ENCODE measurements around the gene USP31. TPM values are rescaled to one million over a fixed set of nuclear protein-coding genes. Genes with fewer than 3 reads are reported as not detected.

The USP31 gene
- total and polyA plus RNA-seq, 2 of the 13 experiments (the other 11 are each of a cell fraction or from before 2014, with no cell fraction given) = 22.5 to 23.3 TPM

DNA sequence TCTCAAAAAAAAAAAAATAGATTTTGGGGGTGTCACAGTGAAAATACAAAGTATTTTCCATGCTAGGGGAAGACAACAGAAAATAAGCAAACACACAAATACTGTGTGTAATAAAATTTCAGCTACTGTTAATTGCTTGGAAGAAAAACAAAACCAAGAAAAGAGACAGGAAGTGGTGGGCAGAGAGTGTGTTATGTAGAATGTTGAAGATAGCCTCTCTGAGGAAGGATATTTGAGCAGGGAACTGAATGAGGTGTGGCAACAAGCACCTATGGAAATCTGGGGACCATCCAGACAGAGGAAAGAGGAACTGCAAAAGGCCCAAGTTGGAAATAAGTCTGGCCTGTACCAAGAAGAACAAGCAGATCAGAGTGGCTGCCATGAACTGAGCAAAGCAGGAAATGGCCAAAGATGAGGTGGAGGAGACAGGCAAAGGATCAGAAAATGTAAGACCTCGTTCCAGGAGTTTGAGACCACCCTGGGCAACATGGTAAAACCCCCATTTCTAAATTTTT is 7.8 kb upstream of the USP31 start:
- Histone ChIP-seq H3K4me1 (ENCODE audit: insufficient read depth, low read length) (peaks cover 7% of the 10 kb centered on the region; the same call in 1 of the 2 replicates), H2AFZ (ENCODE audit: low read length) (no peak overlapping the region), H3K36me3 (replicated peaks in 1 of 2; ENCODE audit: control insufficient read depth in 1 of 2, insufficient read depth in 2 of 2, low read length in 2 of 2) (no peaks in the 10 kb centered on the region), H3K4me2 (ENCODE audit: low read depth, low read length) (no peak overlapping the region), H3K4me3 (replicated peaks in 1 of 3; ENCODE audit: insufficient read depth in 1 of 3, low read depth in 2 of 3, low read length in 3 of 3) (no peak overlapping the region), H3K27me3 (ENCODE audit: control insufficient read depth in 1 of 2, insufficient read depth in 2 of 2, low read length in 2 of 2) (peaks cover 2 to 10% of the 10 kb centered on the region in 2 experiments; a peak in 2 of 5 replicates), H3K9ac (ENCODE audit: insufficient read depth, low read depth, low read length) (no peak overlapping the region), H3K27ac (ENCODE audit: extremely low read length, insufficient read depth, low read length) (no peak overlapping the region), H3K79me2 (ENCODE audit: insufficient read depth, low read length) (no peaks in the 10 kb centered on the region), H4K20me1 (ENCODE audit: insufficient read depth, low read length) (no peaks in the 10 kb centered on the region), H3K9me3 (ENCODE audit: low read length) (no peaks in the 10 kb centered on the region)
- no peak for TF ChIP-seq SCMH1 (CRISPR knock-in tag; IDR thresholded peaks at IDR 0.05; ENCODE audit: borderline replicate concordance)
- TF ChIP-seq, protein P1, sequence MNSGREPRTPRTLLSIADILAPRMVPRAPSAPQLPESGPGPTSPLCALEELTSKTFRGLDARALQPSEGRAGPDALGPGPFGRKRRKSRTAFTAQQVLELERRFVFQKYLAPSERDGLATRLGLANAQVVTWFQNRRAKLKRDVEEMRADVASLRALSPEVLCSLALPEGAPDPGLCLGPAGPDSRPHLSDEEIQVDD (CRISPR knock-in tag; IDR thresholded peaks at IDR 0.05; ENCODE audit: borderline replicate concordance) = no peak
- no peak for TF ChIP-seq PHF21A (CRISPR knock-in tag; IDR thresholded peaks at IDR 0.05)
- TF ChIP-seq ZNF143 (CRISPR knock-in tag; IDR thresholded peaks at IDR 0.05) = no peak
- TF ChIP-seq ZNF549 (CRISPR knock-in tag; IDR thresholded peaks at IDR 0.05) = no peak
- TF ChIP-seq POLR2AphosphoS2 (IDR thresholded peaks at IDR 0.05; ENCODE audit: low read depth, low read length) = no peak
- TF ChIP-seq AHR (CRISPR knock-in tag; IDR thresholded peaks at IDR 0.05) = no peak
- no peak for TF ChIP-seq HNF4A (CRISPR knock-in tag; IDR thresholded peaks at IDR 0.05)
- TF ChIP-seq SIN3A (IDR thresholded peaks at IDR 0.05; ENCODE audit: borderline replicate concordance, low read depth, low read length) = no peak
- no peak for TF ChIP-seq ESRRA (CRISPR knock-in tag; IDR thresholded peaks at IDR 0.05; ENCODE audit: low read depth)
- TF ChIP-seq ZFP90 (CRISPR knock-in tag; IDR thresholded peaks at IDR 0.05; ENCODE audit: borderline replicate concordance) = no peak
- TF ChIP-seq JUND (CRISPR knock-in tag; IDR thresholded peaks at IDR 0.05) = no peak
- no peak for TF ChIP-seq DR1 (CRISPR knock-in tag; IDR thresholded peaks at IDR 0.05)
- TF ChIP-seq ZNF501 (CRISPR knock-in tag; IDR thresholded peaks at IDR 0.05) = no peak
- TF ChIP-seq ZNF207 (IDR thresholded peaks at IDR 0.05; ENCODE audit: borderline replicate concordance) = no peak
- no peak for TF ChIP-seq ZNF180 (CRISPR knock-in tag; IDR thresholded peaks at IDR 0.05; ENCODE audit: borderline replicate concordance, low read depth)
- no peak for TF ChIP-seq ZNF672 (CRISPR knock-in tag; IDR thresholded peaks at IDR 0.05)
- TF ChIP-seq, protein P2, sequence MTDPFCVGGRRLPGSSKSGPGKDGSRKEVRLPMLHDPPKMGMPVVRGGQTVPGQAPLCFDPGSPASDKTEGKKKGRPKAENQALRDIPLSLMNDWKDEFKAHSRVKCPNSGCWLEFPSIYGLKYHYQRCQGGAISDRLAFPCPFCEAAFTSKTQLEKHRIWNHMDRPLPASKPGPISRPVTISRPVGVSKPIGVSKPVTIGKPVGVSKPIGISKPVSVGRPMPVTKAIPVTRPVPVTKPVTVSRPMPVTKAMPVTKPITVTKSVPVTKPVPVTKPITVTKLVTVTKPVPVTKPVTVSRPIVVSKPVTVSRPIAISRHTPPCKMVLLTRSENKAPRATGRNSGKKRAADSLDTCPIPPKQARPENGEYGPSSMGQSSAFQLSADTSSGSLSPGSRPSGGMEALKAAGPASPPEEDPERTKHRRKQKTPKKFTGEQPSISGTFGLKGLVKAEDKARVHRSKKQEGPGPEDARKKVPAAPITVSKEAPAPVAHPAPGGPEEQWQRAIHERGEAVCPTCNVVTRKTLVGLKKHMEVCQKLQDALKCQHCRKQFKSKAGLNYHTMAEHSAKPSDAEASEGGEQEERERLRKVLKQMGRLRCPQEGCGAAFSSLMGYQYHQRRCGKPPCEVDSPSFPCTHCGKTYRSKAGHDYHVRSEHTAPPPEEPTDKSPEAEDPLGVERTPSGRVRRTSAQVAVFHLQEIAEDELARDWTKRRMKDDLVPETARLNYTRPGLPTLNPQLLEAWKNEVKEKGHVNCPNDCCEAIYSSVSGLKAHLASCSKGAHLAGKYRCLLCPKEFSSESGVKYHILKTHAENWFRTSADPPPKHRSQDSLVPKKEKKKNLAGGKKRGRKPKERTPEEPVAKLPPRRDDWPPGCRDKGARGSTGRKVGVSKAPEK (CRISPR knock-in tag; IDR thresholded peaks at IDR 0.05; ENCODE audit: borderline replicate concordance) = no peak
- DNase-seq (ENCODE audit: low spot score) (no peak), ATAC-seq (no peak), FAIRE-seq (no peak)
- intact Hi-C loops (cut with micrococcal nuclease; ENCODE audit: unreplicated experiment) (loop anchor here (5.0 kb wide), 1 partner anchor 260 kb away; no protein-coding TSS in a partner anchor), in situ Hi-C loops (cut with HindIII; ENCODE audit: extremely low pct_ligation_motif_present, low pct_unique_long_range_greater_than_20kb) (no loop called here)
- no TSS peak for BruUV-seq (replicated peaks)
- WGBS (ENCODE audit: low lambda C conversion rate) = 0% methylated on average over 1 of the region's 1 CpG
- POLR2A ChIA-PET = interaction anchor here (0.7 kb wide), 1 partner anchor 8 kb away, joined by 3 read pairs; no protein-coding TSS in a partner anchor
- CTCF ChIA-PET (ENCODE audit: low intra/inter-chr PET ratio, low total read pairs) = no interaction called here

All from HepG2 (cell line).